Peyer's patch (tissue), 4 donors: ENCODE data around the gene MAP2K5. TPM values are rescaled to one million over a fixed set of nuclear protein-coding genes. Genes with fewer than 3 reads are reported as not detected.

ENCODE experiments used
- DNase-seq, 3 donors: peaks; one replicate each; pipeline ENCODE4 v3.0.0-alpha.2; 2017 to 2019
- H3K27ac ChIP-seq, 4 donors: fragments of 200-600 bp; sonication (generic); one replicate each; pipeline ENCODE4 v1.5.1; 2016 to 2019
- H3K27me3 ChIP-seq, 2 donors: fragments of 200-600 bp; sonication (generic); one replicate each; pipeline ENCODE4 v1.5.1; 2019
- H3K36me3 ChIP-seq, 3 donors: fragments of 200-600 bp; sonication (generic); one replicate each; pipeline ENCODE4 v1.5.1; 2016 to 2019
- H3K4me1 ChIP-seq, 4 donors: fragments of 200-600 bp; sonication (generic); one replicate each; pipeline ENCODE4 v1.5.1; 2016 to 2019
- H3K4me3 ChIP-seq, 4 donors: fragments of 200-600 bp; sonication (generic); 1 replicate in 3 of 4; 2 replicates in 1 of 4; pipeline ENCODE4 v1.5.1; 2016 to 2019; ENCODE audit warnings: mild to moderate bottlenecking in 1 of 4
- H3K9me3 ChIP-seq, 4 donors: fragments of 200-600 bp; sonication (generic); one replicate each; pipeline ENCODE4 v1.5.1; 2016 to 2019; ENCODE audit warnings: mild to moderate bottlenecking in 1 of 4
- POLR2A ChIP-seq, 2 donors: fragments of 450-650 bp; IDR thresholded peaks; one replicate each; pipeline ENCODE4 v1.5.1; 2017; ENCODE audit warnings: antibody characterized with exemption in 2 of 2, mild to moderate bottlenecking in 2 of 2, moderate library complexity in 2 of 2
- total RNA-seq, 4 donors: library from RNA; depleted of rRNA; stranded (reverse); fragments of >200 nt; gene quantifications; one replicate each; pipeline ENCODE4 v1.1.0, GENCODE V29; 2016
- TF ChIP-seq, protein P1 (sequence below), 6 experiments: fragments of 450-650 bp in 4 of 6; fragments of 200-600 bp in 2 of 6; sonication (generic) in 1 of 6; IDR thresholded peaks; one replicate each; pipeline ENCODE4 v1.5.1; 2017 to 2019; ENCODE audit warnings: antibody characterized with exemption in 6 of 6, mild to moderate bottlenecking in 3 of 6, moderate library complexity in 1 of 6

MAP2K5 gene
- total RNA-seq, 4 donors from 2014 or later: 14.0 to 50.3 (median 21.2) TPM

DNA sequence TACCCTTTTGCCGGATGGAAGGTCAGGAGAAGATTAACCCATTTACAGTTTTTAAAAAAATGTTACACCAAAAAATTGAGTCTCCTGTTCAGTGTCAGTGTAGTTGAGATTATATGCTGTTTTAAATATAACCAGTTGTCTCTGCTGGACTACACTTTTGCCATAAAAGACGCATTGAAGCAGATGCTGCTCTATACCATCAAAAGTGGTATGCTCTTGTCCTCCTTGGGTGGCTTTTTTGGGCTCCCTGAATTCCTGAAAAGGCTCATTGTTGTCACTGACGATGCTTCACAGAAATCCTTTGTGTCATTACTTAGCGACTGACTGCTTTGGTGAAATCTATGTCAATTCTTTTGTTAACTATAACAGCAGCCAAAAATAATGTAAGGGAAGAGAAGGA, 148.9 kb downstream of the MAP2K5 start:
- no peaks in the 10 kb centered on the region for H3K36me3 ChIP-seq
- no peak for TF ChIP-seq POLR2A (IDR thresholded peaks at IDR 0.05)
- TF ChIP-seq, protein P1, sequence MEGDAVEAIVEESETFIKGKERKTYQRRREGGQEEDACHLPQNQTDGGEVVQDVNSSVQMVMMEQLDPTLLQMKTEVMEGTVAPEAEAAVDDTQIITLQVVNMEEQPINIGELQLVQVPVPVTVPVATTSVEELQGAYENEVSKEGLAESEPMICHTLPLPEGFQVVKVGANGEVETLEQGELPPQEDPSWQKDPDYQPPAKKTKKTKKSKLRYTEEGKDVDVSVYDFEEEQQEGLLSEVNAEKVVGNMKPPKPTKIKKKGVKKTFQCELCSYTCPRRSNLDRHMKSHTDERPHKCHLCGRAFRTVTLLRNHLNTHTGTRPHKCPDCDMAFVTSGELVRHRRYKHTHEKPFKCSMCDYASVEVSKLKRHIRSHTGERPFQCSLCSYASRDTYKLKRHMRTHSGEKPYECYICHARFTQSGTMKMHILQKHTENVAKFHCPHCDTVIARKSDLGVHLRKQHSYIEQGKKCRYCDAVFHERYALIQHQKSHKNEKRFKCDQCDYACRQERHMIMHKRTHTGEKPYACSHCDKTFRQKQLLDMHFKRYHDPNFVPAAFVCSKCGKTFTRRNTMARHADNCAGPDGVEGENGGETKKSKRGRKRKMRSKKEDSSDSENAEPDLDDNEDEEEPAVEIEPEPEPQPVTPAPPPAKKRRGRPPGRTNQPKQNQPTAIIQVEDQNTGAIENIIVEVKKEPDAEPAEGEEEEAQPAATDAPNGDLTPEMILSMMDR (IDR thresholded peaks at IDR 0.05): no peak
- H3K27me3 ChIP-seq: no peaks in the 10 kb centered on the region
- H3K9me3 ChIP-seq: no peaks in the 10 kb centered on the region
- DNase-seq: no peak
- H3K27ac ChIP-seq: no peak overlapping the region
- no peaks in the 10 kb centered on the region for H3K4me1 ChIP-seq
- H3K4me3 ChIP-seq: no peak overlapping the region

DNA sequence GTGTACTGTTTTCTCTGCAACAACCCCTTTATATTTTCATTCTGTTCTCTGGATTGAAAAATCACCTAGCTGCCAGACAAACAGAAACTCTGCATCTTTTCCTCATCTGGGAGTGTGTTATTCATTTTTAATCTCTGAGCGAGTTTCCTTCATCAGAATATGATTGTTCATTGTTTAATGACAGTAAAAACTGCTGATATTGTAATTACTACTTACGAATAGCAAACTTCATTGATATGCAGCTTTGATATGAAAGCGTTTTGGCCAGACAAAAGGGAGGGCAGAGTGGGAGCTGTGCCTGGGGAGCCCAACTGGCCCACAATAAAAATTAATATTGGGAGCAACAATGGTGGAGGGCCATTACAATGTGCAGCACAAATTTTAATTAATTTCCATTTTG, 150.1 kb downstream of the MAP2K5 start:
- no peaks in the 10 kb centered on the region for H3K9me3 ChIP-seq
- H3K36me3 ChIP-seq: no peaks in the 10 kb centered on the region
- no peaks in the 10 kb centered on the region for H3K4me1 ChIP-seq
- no peak overlapping the region for H3K4me3 ChIP-seq
- no peaks in the 10 kb centered on the region for H3K27me3 ChIP-seq
- DNase-seq: no peak
- TF ChIP-seq, protein P1 (IDR thresholded peaks at IDR 0.05): no peak
- TF ChIP-seq POLR2A (IDR thresholded peaks at IDR 0.05): no peak
- H3K27ac ChIP-seq: no peak overlapping the region

DNA sequence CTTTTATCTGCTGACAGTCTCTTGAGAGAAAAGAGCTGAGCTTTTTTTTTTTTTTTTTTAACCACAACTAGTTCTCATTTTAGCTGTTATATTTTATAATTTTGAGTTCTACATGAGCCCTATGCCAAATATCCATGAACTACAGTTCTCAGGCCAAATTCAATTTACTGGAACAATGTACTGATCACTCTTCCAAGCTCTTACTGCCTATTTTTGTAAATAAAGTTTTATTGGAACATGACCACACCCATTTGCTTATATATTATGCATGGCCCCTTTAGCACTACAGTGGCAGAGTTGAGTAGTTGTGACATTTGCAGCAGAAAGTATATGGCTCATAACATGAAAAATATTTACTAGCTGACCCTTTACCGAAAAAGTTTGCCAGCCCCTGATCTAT, 153.6 kb downstream of the MAP2K5 start:
- no peaks in the 10 kb centered on the region for H3K27me3 ChIP-seq
- TF ChIP-seq POLR2A (IDR thresholded peaks at IDR 0.05): no peak
- TF ChIP-seq, protein P1 (IDR thresholded peaks at IDR 0.05): no peak
- no peak overlapping the region for H3K27ac ChIP-seq
- no peaks in the 10 kb centered on the region for H3K36me3 ChIP-seq
- no peaks in the 10 kb centered on the region for H3K9me3 ChIP-seq
- DNase-seq: no peak
- no peaks in the 10 kb centered on the region for H3K4me1 ChIP-seq
- H3K4me3 ChIP-seq: no peak overlapping the region

DNA sequence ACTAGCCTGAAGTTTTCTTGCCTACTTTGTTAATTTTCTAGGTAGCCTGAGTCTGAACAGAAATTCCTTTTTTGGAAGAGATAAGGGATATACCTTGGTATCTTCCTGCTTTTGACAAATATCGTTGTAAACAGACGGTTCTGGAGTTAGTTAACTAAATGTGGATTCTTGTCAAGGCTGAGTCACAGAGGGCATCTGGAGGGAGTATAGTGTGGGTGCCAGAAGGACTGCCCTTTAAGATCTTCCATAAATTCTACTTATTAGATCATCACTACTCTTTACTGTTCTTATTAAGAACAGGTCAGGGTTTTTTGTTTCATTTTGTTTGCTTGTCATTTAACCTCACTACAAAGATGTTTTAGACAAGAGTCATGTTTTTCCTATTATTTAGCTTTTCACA, 157.5 kb downstream of the MAP2K5 start:
- no peaks in the 10 kb centered on the region for H3K9me3 ChIP-seq
- H3K4me3 ChIP-seq: no peak overlapping the region
- TF ChIP-seq, protein P1 (IDR thresholded peaks at IDR 0.05): no peak
- TF ChIP-seq POLR2A (IDR thresholded peaks at IDR 0.05): no peak
- peaks cover 0 to 10% (median 0%) of the 10 kb centered on the region in 3 donors for H3K36me3 ChIP-seq
- no peak overlapping the region for H3K27ac ChIP-seq
- H3K4me1 ChIP-seq: no peaks in the 10 kb centered on the region
- no peaks in the 10 kb centered on the region for H3K27me3 ChIP-seq
- no peak for DNase-seq

DNA sequence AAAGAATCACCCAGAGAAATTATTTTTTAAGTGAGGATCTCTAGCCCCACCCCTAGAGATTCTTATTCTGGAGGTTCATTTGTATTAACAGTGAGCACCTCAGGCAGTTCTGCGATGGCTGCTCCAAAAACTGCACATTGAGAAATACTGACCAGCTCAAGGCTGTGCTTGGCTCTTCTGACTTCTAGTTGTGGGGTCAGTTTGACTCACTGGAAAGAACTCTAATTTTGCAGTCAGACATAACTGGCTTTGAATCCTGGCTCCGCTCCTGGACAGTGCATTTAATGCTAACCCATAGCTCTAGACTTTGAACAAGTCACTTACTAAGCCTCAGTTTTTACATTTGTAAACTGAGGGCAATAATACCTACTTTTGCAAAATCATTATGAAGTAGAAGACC, 159.2 kb downstream of the MAP2K5 start:
- H3K27ac ChIP-seq: no peak overlapping the region
- no peak overlapping the region for H3K4me3 ChIP-seq
- no peaks in the 10 kb centered on the region for H3K27me3 ChIP-seq
- H3K4me1 ChIP-seq: no peaks in the 10 kb centered on the region
- H3K9me3 ChIP-seq: no peaks in the 10 kb centered on the region
- no peak for DNase-seq
- TF ChIP-seq POLR2A (IDR thresholded peaks at IDR 0.05): no peak
- TF ChIP-seq, protein P1 (IDR thresholded peaks at IDR 0.05): no peak
- peaks cover 0 to 15% (median 0%) of the 10 kb centered on the region in 3 donors for H3K36me3 ChIP-seq
